Sigmoid colon (tissue), 4 donors: ENCODE data around the gene SHISAL1.

Source experiments
- POLR2A ChIP-seq, 2 donors: fragments of 450-650 bp; IDR thresholded peaks; one replicate each; pipeline ENCODE4 v1.6.1; 2016; ENCODE audit warnings: antibody characterized with exemption in 2 of 2, mild to moderate bottlenecking in 2 of 2, moderate library complexity in 2 of 2
- POLR2AphosphoS5 ChIP-seq, 4 donors: sonication (generic); formaldehyde crosslinking; IDR thresholded peaks; one replicate each; pipeline ENCODE4 v1.6.1; 2017; ENCODE audit warnings: antibody characterized with exemption in 4 of 4
- TF ChIP-seq, protein P1 (sequence below), 4 experiments: fragments of 450-650 bp in 3 of 4; fragments of 200-600 bp in 1 of 4; IDR thresholded peaks; one replicate each; pipeline ENCODE4 v1.5.1; 2016 to 2019; ENCODE audit warnings: antibody characterized with exemption in 4 of 4, mild to moderate bottlenecking in 3 of 4, moderate library complexity in 2 of 4

DNA sequence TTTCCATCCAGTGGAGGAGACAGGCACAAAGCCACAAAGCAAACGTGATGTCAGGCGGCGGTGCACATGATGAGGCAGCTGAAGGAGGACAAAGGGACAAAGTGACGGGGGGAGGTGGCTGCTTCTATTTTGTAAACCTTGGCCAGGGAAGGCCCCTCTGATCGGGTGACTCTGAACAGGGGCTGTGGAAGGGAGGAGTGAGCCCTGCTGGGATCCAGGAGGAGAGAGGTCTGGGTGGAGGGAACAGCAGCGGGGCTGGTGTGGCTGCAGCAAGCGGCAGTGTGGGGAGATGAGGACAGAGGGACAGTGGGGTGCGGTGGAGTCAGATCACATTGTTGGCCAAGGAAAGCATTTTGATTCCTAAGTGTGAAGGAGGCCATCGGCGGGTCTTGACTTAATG is 36.7 kb downstream of the SHISAL1 start:
- TF ChIP-seq, protein P1, sequence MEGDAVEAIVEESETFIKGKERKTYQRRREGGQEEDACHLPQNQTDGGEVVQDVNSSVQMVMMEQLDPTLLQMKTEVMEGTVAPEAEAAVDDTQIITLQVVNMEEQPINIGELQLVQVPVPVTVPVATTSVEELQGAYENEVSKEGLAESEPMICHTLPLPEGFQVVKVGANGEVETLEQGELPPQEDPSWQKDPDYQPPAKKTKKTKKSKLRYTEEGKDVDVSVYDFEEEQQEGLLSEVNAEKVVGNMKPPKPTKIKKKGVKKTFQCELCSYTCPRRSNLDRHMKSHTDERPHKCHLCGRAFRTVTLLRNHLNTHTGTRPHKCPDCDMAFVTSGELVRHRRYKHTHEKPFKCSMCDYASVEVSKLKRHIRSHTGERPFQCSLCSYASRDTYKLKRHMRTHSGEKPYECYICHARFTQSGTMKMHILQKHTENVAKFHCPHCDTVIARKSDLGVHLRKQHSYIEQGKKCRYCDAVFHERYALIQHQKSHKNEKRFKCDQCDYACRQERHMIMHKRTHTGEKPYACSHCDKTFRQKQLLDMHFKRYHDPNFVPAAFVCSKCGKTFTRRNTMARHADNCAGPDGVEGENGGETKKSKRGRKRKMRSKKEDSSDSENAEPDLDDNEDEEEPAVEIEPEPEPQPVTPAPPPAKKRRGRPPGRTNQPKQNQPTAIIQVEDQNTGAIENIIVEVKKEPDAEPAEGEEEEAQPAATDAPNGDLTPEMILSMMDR (IDR thresholded peaks at IDR 0.05) = no peak
- no peak for TF ChIP-seq POLR2A (IDR thresholded peaks at IDR 0.05)
- no peak for TF ChIP-seq POLR2AphosphoS5 (IDR thresholded peaks at IDR 0.05)
